GM12874 (cell line): ENCODE measurements around the gene ALAS1.
A peak's percentile ranks its signal among the peaks of the same experiment; 100 is the strongest.

Experiments
- TF ChIP-seq, protein P1 (sequence below): IDR thresholded peaks from 2 replicates; pipeline ENCODE4 v1.5.1; 2011; ENCODE audit warnings: low read depth, mild to moderate bottlenecking, control low read depth, low read length, moderate library complexity; ENCODE audit not compliant: insufficient read depth

The ALAS1 gene

DNA sequence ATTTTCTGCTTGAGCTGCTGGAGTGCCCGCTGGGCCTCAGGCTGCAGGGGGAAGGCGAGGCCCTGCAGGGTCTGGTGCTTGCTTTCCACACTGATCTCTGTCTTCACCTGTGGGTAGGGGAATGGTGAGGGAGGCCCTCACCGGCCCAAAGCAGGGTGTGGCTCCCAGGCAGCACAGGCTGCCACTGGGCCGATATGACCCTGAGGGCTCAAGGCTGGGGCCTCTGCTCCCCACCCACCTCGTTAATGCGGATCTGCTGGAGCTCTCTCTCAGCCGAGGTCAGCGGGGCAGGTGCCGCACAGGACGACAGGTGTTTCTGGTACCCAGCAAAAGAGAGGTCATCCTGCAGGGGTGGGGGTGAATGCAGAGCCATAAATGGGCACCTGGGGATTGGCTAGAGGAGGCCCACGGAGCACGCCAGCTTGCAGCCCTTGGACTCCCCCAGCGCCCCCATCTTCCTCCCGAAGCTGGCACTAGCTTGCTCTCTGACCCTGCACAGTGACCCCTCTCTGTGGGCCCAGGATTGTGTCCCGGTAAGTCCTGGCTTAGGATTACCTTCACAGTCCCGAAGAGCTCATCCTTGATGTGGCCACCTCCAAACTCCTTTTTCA is 33.0 kb downstream of the ALAS1 start:
- TF ChIP-seq, protein P1, sequence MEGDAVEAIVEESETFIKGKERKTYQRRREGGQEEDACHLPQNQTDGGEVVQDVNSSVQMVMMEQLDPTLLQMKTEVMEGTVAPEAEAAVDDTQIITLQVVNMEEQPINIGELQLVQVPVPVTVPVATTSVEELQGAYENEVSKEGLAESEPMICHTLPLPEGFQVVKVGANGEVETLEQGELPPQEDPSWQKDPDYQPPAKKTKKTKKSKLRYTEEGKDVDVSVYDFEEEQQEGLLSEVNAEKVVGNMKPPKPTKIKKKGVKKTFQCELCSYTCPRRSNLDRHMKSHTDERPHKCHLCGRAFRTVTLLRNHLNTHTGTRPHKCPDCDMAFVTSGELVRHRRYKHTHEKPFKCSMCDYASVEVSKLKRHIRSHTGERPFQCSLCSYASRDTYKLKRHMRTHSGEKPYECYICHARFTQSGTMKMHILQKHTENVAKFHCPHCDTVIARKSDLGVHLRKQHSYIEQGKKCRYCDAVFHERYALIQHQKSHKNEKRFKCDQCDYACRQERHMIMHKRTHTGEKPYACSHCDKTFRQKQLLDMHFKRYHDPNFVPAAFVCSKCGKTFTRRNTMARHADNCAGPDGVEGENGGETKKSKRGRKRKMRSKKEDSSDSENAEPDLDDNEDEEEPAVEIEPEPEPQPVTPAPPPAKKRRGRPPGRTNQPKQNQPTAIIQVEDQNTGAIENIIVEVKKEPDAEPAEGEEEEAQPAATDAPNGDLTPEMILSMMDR = no peak

- TF ChIP-seq, protein P1 = peak; percentile 99
These were observed 33.7 kb downstream of the ALAS1 start for GRCh38 chr3:52231502-52232278.

GRCh38 chr3:52232279-52233107 is 34.5 kb downstream of the ALAS1 start:
- TF ChIP-seq, protein P1 = no peak

GRCh38 chr3:52233108-52233591 is 35.2 kb downstream of the ALAS1 start:
- TF ChIP-seq, protein P1 = no peak

DNA sequence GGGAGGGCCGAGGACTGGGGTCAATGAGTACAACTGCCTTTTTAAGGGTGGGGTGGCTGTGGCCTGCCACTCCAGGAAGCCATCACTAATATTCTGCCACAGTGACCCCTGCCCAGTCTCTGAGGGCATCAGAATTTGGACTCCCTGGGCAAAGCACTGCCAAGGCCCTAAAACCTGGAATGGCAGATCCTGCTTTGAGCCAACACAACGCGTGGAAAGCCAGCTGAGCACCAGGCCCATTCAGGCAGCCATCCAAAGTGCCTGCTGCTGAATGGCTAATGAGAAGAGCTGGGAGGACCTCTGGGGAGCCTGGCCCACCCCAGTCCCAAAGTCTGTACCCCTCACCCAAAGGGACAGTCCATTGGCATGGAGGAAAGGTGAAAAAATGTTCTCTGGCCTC is 36.0 kb downstream of the ALAS1 start:
- TF ChIP-seq, protein P1 = no peak

- TF ChIP-seq, protein P1 = no peak
These were observed 36.8 kb downstream of the ALAS1 start for GRCh38 chr3:52234516-52235447.
